Astrocyte (in vitro differentiated cells and primary cell): ENCODE data around the gene EGFR. TPM values are rescaled to one million over a fixed set of nuclear protein-coding genes. Genes with fewer than 3 reads are reported as not detected.

Experiments
- DNase-seq: peaks from one replicate; pipeline ENCODE4 v3.0.0-alpha.2; 2010; ENCODE audit warnings: low read depth
- FAIRE-seq: peaks from 2 replicates; lab custom pipeline; 2011; peaks lifted over from hg19 to GRCh38; lab: Jason Lieb, UNC
- H2AFZ ChIP-seq: 2 replicates; pipeline ENCODE4 v1.6.0; 2012; ENCODE audit warnings: low read depth, low read length, inconsistent platforms
- H3K27ac ChIP-seq: 2 replicates; pipeline ENCODE4 v1.5.1; 2011; ENCODE audit warnings: low read depth, low read length, inconsistent platforms
- H3K27me3 ChIP-seq: 2 replicates; pipeline ENCODE4 v1.6.0; 2011; ENCODE audit warnings: low read length, inconsistent platforms; ENCODE audit not compliant: insufficient read depth
- H3K36me3 ChIP-seq: 2 replicates; pipeline ENCODE4 v1.5.1; 2011; ENCODE audit warnings: low read length, inconsistent platforms; ENCODE audit not compliant: insufficient read depth
- H3K4me1 ChIP-seq: 2 replicates; pipeline ENCODE4 v1.5.1; 2011; ENCODE audit warnings: low read length, inconsistent platforms; ENCODE audit not compliant: insufficient read depth
- H3K4me2 ChIP-seq: 2 replicates; pipeline ENCODE4 v1.6.0; 2012; ENCODE audit warnings: low read length, inconsistent platforms
- H3K4me3 ChIP-seq: 2 replicates; pipeline ENCODE4 v1.5.1; 2011; ENCODE audit warnings: low read depth, mild to moderate bottlenecking, low read length, inconsistent platforms; ENCODE audit not compliant: insufficient read depth
- H3K79me2 ChIP-seq: 2 replicates; pipeline ENCODE4 v1.6.0; 2012; ENCODE audit warnings: mild to moderate bottlenecking, low read length, inconsistent platforms; ENCODE audit not compliant: insufficient read depth
- H3K9ac ChIP-seq: 2 replicates; pipeline ENCODE4 v1.6.0; 2012; ENCODE audit warnings: mild to moderate bottlenecking, low read length, inconsistent platforms
- H3K9me3 ChIP-seq: 2 replicates; pipeline ENCODE4 v1.5.1; 2012; ENCODE audit warnings: low read depth, mild to moderate bottlenecking, low read length, inconsistent platforms; ENCODE audit not compliant: insufficient read depth
- H4K20me1 ChIP-seq: 2 replicates; pipeline ENCODE4 v1.6.0; 2012; ENCODE audit warnings: low read length, inconsistent platforms; ENCODE audit not compliant: insufficient read depth
- H3K27ac Mint-ChIP-seq: one replicate; pipeline ENCODE4 v1.8.0; 2021; ENCODE audit warnings: mild to moderate bottlenecking, mixed read lengths; ENCODE audit not compliant: unreplicated experiment
- H3K27me3 Mint-ChIP-seq: one replicate; pipeline ENCODE4 v1.8.0; 2021; ENCODE audit warnings: low read depth, mixed read lengths; ENCODE audit not compliant: unreplicated experiment
- H3K36me3 Mint-ChIP-seq: one replicate; pipeline ENCODE4 v1.8.0; 2021; ENCODE audit warnings: low read depth, mixed read lengths; ENCODE audit not compliant: unreplicated experiment
- H3K4me1 Mint-ChIP-seq: one replicate; pipeline ENCODE4 v1.8.0; 2021; ENCODE audit warnings: low read depth, mixed read lengths; ENCODE audit not compliant: unreplicated experiment
- H3K4me3 Mint-ChIP-seq: one replicate; pipeline ENCODE4 v1.8.0; 2021; ENCODE audit warnings: mild to moderate bottlenecking, moderate library complexity, mixed read lengths; ENCODE audit not compliant: unreplicated experiment
- H3K9me3 Mint-ChIP-seq: one replicate; pipeline ENCODE4 v1.8.0; 2021; ENCODE audit warnings: mild to moderate bottlenecking, mixed read lengths; ENCODE audit not compliant: unreplicated experiment
- EZH2 ChIP-seq: IDR thresholded peaks from 2 replicates; pipeline ENCODE4 v1.6.1; 2012; ENCODE audit warnings: mild to moderate bottlenecking, low read length, inconsistent platforms; ENCODE audit not compliant: insufficient read depth
- total RNA-seq: library from RNA; stranded (reverse); gene quantifications from 2 replicates; pipeline ENCODE4 v1.2.1, GENCODE V29; 2021
- TF ChIP-seq, protein P1 (sequence below): IDR thresholded peaks from 2 replicates; pipeline ENCODE4 v1.5.1; 2011; ENCODE audit warnings: low read depth, mild to moderate bottlenecking, inconsistent platforms, low read length, moderate library complexity; ENCODE audit not compliant: insufficient read depth

EGFR gene
- total RNA-seq, 1 donor from 2014 or later, result 27.3 TPM

DNA sequence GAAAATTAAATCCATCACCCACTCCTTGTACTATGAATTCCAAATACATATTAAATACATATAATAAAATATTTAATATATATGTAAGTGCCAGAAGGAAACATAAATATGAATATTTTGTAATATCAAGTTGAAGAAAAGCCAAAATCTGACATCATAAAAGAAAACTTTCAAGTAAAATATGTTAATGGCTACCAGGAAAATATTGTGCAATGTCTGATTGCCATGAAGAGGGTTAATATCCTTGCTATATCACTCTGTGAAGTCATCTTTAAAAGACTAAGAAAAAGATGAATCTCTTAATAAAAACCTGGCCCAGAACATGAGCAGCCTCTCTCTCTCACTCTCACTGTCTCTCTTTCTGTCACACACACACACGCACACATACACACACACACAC lies 130.2 kb downstream of the EGFR start:
- no peaks in the 10 kb centered on the region for H3K27me3 ChIP-seq
- no peak overlapping the region for H2AFZ ChIP-seq
- Mint-ChIP-seq H3K4me3 (no peak overlapping the region), H3K27ac (no peak overlapping the region), H3K27me3 (no peaks in the 10 kb centered on the region), H3K9me3 (no peaks in the 10 kb centered on the region), H3K4me1 (peaks cover 5% of the 10 kb centered on the region), H3K36me3 (peaks cover 22% of the 10 kb centered on the region)
- TF ChIP-seq, protein P1, sequence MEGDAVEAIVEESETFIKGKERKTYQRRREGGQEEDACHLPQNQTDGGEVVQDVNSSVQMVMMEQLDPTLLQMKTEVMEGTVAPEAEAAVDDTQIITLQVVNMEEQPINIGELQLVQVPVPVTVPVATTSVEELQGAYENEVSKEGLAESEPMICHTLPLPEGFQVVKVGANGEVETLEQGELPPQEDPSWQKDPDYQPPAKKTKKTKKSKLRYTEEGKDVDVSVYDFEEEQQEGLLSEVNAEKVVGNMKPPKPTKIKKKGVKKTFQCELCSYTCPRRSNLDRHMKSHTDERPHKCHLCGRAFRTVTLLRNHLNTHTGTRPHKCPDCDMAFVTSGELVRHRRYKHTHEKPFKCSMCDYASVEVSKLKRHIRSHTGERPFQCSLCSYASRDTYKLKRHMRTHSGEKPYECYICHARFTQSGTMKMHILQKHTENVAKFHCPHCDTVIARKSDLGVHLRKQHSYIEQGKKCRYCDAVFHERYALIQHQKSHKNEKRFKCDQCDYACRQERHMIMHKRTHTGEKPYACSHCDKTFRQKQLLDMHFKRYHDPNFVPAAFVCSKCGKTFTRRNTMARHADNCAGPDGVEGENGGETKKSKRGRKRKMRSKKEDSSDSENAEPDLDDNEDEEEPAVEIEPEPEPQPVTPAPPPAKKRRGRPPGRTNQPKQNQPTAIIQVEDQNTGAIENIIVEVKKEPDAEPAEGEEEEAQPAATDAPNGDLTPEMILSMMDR, result no peak
- no peak for TF ChIP-seq EZH2
- no peak overlapping the region for H3K27ac ChIP-seq
- no peaks in the 10 kb centered on the region for H3K4me1 ChIP-seq
- H3K36me3 ChIP-seq, result peaks cover 53% of the 10 kb centered on the region
- peaks cover 2% of the 10 kb centered on the region for H3K79me2 ChIP-seq
- DNase-seq, result no peak
- no peaks in the 10 kb centered on the region for H3K9me3 ChIP-seq
- no peak overlapping the region for H3K4me3 ChIP-seq
- no peak for FAIRE-seq
- H3K4me2 ChIP-seq, result no peak overlapping the region
- H3K9ac ChIP-seq, result no peak overlapping the region
- H4K20me1 ChIP-seq, result no peaks in the 10 kb centered on the region

DNA sequence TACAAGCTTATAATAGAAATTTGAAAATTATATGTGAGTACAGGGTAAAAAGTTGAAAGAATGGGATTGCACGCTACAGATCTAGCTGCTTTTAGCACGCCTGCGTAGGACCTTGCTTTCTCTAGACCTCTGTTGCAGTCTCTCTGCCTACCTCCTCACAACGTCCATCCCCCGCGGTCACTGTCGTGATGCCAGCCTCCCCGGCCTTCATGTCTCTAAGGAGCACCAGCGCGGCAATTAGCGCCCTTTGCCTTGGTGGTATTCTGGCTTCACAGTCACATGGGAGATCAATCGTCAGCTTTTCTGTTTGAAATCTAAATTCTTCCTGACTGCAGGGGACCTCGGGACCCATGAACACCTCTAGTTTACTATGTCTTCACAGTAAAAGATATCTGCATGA lies 131.3 kb downstream of the EGFR start:
- Histone ChIP-seq H4K20me1 (no peaks in the 10 kb centered on the region), H2AFZ (no peak overlapping the region), H3K4me1 (no peaks in the 10 kb centered on the region), H3K27ac (no peak overlapping the region), H3K27me3 (no peaks in the 10 kb centered on the region), H3K79me2 (peaks cover 4% of the 10 kb centered on the region), H3K9me3 (no peaks in the 10 kb centered on the region), H3K9ac (no peak overlapping the region), H3K4me2 (no peak overlapping the region), H3K4me3 (no peak overlapping the region), H3K36me3 (peaks cover 57% of the 10 kb centered on the region)
- no peak overlapping the region for H3K4me3 Mint-ChIP-seq
- H3K36me3 Mint-ChIP-seq, result peaks cover 20% of the 10 kb centered on the region
- H3K9me3 Mint-ChIP-seq, result no peaks in the 10 kb centered on the region
- DNase-seq, result no peak
- no peak for FAIRE-seq
- peaks cover 2% of the 10 kb centered on the region for H3K4me1 Mint-ChIP-seq
- H3K27ac Mint-ChIP-seq, result no peak overlapping the region
- no peaks in the 10 kb centered on the region for H3K27me3 Mint-ChIP-seq
- TF ChIP-seq, protein P1, result no peak
- TF ChIP-seq EZH2, result no peak

DNA sequence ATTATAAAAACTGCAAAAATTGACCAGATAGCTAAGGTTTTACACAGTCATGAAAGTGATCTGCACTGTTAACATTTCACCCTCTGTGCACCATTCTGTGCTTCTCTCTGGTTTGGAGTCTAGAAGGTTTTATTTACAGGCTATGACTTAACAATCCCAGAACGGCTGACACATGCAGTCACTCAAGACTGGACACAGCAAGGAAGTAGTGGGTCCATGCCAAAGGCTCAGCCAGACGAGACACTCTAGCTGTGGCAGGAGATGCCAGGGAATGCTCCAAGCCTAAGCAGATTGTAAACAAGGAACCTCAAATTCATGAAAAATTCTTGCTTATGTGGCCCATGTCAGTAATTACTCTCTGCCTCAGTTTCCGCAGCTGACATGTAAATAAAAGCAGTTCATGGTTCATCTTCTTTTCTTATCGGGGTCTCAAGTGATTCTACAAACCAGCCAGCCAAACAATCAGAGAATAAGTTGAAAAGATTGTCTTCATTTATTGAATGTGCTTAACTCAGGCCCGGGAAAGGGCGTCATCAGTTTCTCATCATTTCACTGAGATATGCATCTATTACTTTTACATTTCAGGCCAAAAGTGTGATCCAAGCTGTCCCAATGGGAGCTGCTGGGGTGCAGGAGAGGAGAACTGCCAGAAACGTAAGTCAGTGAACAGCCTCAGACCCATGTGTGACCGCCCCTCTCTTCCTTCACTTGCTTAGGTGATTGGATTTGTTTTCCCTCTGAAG lies 132.1 kb downstream of the EGFR start:
- Histone ChIP-seq H3K36me3 (peaks cover 55% of the 10 kb centered on the region), H3K79me2 (peaks cover 4% of the 10 kb centered on the region), H3K4me1 (peaks cover 4% of the 10 kb centered on the region), H3K4me3 (no peak overlapping the region), H3K27me3 (no peaks in the 10 kb centered on the region), H4K20me1 (no peaks in the 10 kb centered on the region), H3K27ac (no peak overlapping the region), H3K9me3 (no peaks in the 10 kb centered on the region), H2AFZ (no peak overlapping the region), H3K9ac (no peak overlapping the region), H3K4me2 (no peak overlapping the region)
- TF ChIP-seq, protein P1, result no peak
- TF ChIP-seq EZH2, result no peak
- Mint-ChIP-seq H3K36me3 (peaks cover 20% of the 10 kb centered on the region), H3K27me3 (no peaks in the 10 kb centered on the region), H3K4me3 (no peak overlapping the region), H3K27ac (no peak overlapping the region), H3K4me1 (peaks cover 2% of the 10 kb centered on the region), H3K9me3 (no peaks in the 10 kb centered on the region)
- FAIRE-seq (no peak), DNase-seq (no peak)
